TTC549 (cell line): ENCODE data around the gene LINGO4.
"Not testable (repeated sequence)": the region's sequence is repeated elsewhere in the genome, so short reads cannot be mapped to it uniquely, and the experiment has no call there.

ENCODE experiments used
- FAIRE-seq: peaks from 2 replicates; lab custom pipeline; 2012; peaks lifted over from hg19 to GRCh38; lab: Jason Lieb, UNC

LINGO4 gene

DNA sequence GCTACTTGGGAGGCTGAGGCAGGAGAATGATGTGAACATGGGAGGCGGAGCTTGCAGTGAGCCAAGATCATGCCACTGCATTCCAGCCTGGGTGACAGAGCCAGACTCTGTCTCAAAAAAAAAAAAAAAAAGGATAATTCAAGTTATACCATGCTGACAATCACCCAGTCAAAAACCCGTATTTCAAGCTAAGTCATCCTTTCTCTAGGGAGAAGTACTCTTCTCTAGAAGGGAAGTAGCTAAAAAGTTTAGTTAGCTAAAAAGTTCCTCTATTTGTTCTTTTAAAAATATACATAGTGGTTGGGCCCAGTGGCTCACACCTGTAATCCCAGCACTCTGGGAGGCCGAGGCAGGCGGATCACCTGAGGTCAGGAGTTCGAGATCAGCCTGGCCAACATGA lies 24.5 kb downstream of the LINGO4 start:
- not testable (repeated sequence) for FAIRE-seq

DNA sequence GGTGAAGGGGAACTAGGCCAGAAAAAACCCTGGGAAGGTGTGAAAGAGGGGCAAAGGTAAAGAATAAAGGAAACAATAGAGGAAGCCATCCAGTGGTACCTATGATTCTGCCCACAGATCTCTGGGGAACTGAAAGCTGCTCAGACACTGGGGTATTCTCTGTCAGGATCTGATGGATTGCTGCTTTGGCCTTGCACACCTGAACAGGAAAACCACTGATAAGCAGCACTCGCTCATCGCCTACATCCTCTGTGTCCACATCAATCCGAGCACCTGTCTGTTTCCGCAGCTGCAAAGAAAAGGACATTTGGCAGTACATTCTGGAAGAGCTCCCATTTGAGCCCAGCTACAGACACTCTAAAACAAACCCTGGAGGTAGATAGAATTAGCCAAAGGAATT lies 25.4 kb downstream of the LINGO4 start:
- FAIRE-seq, result no peak

DNA sequence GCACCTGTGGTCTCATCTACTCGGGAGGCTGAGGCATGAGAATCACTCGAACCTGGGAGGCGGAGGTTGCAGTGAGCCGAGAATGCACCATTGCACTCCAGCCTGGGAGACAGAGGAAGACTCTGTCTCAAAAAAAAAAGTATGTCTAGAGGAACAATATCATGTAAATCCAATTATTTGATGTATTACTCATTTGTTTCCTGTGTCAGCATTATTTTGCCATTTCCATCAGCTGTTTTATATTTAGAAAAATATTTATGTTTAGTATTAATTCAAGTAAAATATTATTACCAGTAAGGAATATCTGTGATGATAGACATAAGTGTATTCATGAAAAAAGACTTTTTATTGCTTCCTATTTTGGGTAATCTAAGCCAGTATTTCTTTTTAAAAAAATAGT lies 27.9 kb downstream of the LINGO4 start:
- FAIRE-seq, result peak; percentile 52

DNA sequence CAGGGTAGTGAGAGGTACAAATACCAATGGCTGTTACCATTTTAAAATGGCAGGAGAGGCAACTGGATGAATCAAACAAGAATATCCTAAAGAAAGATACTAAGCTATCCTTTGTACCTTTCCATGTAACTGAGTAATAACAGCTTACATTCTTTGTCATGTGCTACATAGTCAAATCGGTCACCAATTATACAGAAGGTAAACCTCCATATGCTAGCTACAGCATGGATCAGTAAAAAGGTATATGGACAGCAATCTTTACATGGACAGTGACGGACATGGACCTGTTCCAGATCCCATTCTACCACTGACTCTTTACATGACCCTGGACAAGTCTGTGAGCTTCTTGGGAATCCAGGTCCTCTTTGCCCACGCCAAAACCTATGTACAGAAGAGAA lies 28.6 kb downstream of the LINGO4 start:
- no peak for FAIRE-seq

DNA sequence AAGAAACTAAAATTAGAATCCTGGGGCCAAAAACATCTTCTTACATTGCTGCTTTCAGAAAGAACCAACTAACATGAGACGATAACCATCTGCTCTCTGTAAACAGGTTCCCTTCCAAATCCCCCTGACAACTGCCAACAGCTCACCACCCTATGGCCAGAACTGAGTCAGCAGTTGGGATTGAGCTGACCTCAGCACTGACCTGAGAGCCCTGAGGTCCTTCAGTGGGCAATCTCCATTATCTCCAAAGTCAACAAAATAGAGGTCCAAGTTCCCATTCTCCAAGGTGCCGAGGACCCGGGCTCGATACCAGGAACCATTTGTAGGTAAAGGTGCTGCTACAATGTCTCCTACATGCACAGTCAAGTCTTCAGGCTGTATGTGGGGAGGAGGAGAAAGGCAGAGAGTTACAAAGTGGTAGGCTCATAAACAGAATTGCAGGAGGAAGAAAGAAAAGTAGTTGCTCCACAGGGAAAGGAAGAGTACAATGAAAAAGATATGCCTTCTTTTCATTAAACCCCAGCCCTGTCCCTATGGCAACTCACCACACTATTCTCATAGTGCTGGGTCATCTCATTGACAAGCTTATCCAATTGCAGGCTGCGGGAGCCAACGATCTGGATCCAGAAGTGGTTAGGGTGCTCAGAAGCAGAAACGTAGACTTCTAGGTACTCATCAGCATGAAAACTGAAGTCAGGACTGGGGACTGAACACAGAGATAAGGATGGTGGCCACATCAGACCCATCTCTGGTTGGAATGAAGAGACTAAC lies 29.1 kb downstream of the LINGO4 start:
- no peak for FAIRE-seq

DNA sequence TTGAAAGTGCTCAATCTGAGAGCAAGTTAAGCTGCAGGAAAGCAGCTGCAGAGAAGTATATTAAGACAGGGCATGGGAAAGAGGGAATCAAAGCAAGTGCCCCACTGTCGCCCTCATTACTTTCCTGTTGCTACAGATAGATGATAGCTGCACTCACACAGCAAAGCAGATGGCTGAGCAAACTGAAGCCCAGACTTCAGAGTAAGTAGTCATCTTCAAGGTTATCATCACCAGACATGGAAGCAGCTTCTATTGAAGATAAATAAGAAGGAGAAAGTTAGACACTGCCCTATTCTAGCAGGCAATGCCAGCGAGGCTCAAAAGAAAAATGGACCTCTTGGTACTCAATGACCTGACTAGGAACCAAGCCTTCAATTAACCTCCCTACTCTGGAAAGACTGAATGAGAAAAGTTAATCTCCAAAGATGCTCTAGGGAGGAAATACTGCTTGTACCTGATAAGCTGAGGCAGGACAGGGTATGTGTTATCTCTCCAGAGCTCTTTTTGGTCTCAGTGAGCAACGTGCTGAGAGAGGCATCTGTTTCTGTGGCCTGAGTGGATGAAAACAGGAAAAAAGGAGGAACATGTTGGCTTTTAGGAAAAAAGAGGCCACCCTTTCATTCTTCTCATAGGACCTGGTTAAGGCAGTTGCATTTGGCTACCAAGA lies 30.8 kb downstream of the LINGO4 start:
- FAIRE-seq, result no peak

DNA sequence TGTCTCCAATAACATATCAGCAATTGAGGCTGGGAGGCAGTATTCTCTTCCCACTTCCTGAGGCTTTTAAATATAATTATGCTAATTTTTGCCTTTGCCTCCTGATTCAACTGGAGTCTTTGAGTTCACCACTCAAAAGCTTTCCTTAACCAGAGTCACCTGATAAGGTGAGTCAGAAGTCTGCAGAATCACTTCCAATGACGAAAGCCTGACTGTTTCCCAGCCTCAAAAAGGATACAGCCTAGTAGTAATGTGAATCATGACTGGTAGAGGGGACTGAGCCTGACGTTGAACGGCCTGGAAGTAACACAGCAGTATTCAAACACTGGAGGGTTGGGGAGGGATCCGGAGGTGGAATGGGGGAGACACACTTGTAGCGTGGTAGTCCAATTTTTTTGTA lies 31.5 kb downstream of the LINGO4 start:
- FAIRE-seq, result no peak

DNA sequence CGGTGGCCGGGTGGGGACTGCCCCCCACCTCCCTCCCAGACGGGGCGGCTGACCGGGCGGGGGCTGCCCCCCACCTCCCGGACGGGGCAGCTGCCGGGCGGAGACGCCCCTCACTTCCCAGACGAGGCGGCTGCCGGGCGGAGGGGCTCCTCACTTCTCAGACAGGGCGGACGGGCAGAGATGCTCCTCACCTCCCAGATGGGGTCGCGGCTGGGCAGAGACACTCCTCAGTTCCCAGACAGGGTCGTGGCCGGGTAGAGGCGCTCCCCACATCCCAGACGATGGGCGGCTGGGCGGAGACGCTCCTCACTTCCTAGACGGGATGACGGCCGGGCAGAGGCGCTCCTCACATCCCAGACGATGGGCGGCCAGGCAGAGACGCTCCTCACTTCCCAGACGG lies 35.9 kb downstream of the LINGO4 start:
- not testable (repeated sequence) for FAIRE-seq

DNA sequence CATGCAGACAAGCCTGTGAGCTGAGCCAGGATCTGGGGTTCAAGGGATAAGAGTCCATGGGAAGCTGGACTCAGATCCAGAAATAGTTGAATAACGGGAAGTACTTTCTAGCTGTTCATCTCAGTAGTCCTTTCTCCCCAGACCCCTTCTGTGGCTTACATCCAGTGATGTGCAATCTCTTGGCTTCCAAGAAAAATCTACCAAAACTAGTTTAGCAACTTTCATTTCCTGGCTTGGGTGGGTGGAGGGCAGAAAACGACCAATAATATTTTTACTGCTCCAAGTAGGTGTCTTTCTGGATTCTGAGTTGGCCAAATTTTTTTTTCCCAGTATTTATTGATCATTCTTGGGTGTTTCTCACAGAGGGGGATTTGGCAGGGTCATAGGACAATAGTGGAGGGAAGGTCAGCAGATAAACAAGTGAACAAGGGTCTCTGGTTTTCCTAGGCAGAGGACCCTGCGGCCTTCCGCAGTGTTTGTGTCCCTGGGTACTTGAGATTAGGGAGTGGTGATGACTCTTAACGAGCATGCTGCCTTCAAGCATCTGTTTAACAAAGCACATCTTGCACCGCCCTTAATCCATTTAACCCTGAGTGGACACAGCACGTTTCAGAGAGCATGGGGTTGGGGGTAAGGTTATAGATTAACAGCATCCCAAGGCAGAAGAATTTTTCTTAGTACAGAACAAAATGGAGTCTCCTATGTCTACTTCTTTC lies 36.7 kb downstream of the LINGO4 start:
- FAIRE-seq, result not testable (repeated sequence)

DNA sequence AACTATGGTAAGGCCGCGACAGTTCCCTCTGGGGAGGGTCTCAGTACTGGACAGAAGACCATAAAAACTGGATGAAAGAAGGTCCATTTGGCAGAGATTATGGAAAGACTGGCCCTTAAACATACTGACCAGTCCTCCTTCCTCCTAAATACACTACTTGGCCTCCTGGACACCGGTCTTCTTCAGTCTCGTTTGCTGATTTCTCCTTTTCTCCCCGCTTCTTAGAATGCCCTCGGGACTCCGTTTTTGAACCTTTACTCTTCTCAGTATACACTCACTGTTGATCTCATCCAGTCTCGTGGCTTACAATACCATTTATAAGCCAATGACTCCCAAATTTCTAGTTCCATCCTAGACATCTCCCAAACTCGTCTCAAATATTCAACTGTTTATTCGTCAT lies 41.2 kb downstream of the LINGO4 start:
- no peak for FAIRE-seq

DNA sequence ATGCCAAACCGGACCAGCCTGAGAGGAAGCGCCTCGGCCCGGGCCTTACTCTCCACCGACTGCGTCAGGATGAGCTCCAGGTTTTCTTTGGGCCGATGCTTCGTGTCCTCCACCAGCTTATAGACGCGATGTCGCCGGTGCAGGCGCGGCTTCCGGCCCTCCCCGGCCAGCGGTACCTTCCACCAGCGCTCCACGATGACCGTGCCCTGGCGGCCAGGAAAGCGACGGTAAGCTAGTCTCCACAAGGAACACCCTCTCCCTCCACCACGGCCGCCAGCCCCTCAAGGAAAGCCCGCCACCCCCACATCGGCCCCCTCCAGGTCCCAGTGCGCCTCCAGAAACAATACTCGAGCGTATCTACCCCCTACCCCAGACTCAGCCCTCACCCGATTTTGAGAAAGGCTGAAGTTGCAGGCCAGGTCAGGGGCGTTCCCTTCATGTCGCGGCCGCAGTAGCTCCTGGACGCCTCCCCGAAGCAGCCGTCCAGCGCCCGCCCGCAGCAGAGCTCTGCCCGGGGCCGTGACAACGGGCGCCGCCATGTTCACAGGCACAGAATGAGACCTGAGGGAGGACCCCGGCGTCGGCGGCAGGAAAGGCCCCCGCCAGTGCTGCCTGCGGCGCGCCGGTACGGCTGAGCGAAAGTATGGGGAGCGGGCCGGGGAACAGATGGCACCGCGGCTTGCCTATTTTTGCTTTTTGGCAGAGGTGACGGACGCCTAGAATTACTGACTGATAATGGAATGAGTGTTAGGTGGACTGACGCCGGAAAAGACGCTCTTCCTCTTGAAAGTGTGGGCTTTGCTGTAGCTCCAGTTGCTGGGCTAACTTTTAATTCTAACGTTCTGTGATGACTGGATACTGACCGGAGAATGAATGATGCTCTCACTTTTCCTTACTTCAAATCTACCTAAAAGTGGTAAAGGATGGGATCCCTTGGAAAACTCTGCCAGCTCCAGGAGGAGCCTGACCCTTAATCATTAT lies 42.0 kb downstream of the LINGO4 start, which contains the start of gene MRPL9:
Gene MRPL9 (minus strand): TSS at position 556 of the 981 bp plus-strand sequence. CDS start 17 bp downstream, at position 539.
- FAIRE-seq, result peak; percentile 81

DNA sequence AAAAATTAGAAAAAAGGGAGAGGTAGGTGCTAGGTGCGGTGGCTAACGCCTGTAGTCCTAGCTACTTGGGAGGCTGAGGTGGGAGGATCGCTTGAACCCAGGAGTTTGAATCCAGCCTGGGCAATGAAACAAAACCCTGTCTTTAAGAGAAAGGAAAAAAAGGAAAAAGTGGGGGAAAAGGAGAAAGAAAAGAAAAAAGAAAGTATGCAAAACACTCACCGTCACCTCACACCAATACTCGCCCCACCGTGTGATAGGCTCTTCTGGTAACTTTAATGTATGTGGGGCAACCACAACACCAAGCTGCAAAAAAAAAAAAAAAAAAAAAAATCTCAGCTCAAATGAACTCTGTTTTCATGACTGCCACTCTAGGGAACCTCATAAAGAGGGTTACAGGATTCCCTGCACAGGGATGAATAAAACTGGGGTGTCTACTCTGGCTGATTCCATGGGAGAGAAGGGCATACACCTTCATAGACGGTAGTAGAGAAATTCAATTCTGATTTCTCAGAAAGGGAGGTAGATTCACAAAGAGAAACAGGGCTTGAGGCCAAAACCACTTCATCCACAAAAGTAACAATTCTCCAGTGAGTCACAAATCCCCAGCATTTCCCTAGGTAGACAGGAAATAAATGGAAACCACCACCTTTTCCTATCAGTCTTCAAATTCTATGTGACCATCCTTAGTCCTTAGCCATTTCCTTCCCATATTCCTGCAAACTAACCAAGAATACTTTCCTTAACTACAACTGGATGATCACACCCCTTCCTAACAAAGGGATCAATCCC lies 44.4 kb downstream of the LINGO4 start:
- no peak for FAIRE-seq

DNA sequence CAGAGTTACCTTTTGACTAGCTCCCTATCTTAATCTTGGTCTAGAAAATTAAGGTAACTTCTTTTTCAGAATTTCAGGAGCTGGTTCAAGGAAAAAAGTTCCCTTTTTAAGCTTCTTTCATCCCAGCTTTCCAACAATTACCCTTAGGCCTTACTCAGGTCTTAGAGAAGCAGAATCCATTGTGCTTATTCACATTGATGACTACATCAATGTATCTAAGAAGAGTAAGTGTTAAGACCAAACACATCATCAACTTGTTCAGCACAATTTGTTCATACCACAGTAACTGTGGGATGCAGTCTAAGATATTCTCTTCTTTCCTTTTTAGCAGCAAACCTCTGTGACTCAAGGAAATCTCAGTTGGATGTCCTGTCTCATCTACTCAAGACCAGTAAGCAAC lies 46.0 kb downstream of the LINGO4 start:
- FAIRE-seq, result no peak

DNA sequence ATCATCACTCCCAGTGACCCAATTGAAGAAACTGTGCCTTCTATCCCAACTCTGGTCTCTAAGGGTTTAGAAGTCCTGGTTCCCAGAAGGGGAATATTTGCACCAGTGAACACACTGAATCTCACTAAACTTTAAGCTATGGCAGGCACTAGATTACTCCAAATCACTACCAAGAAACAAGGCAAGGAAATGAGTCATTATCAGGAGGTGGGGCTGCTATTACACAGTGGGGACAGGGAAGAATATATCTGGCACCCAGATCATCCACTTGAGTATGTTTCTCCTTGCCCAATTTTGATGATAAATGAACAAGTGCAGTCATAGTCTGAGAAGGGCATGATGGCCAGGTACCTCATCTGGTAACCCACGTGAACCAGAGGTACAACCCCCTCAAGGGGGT lies 48.9 kb downstream of the LINGO4 start:
- FAIRE-seq, result no peak
